GM12801 (cell line): ENCODE results near the gene TPMT.

Source experiments
- CTCF ChIP-seq: IDR thresholded peaks from one replicate; pipeline ENCODE4 v1.5.1; 2011; ENCODE audit warnings: control low read depth; ENCODE audit not compliant: insufficient read length; ENCODE audit errors: extremely low read depth

The TPMT gene

GRCh38 chr6:18122128-18123093 is 32.5 kb downstream of the TPMT start, which contains the start of gene NHLRC1:
Gene NHLRC1 (minus strand): TSS chr6:18122677. CDS start chr6:18122606, 71 bp downstream.
- no peak for TF ChIP-seq CTCF

- TF ChIP-seq CTCF, result no peak
Observed at GRCh38 chr6:18121580-18122127, 33.2 kb downstream of the TPMT start.

GRCh38 chr6:18119236-18119635 is 35.6 kb downstream of the TPMT start:
- TF ChIP-seq CTCF, result no peak

GRCh38 chr6:18118330-18118729 is 36.5 kb downstream of the TPMT start:
- TF ChIP-seq CTCF, result no peak

- no peak for TF ChIP-seq CTCF
Observed at GRCh38 chr6:18117136-18117535, 37.7 kb downstream of the TPMT start.

GRCh38 chr6:18115356-18115755 is 39.5 kb downstream of the TPMT start:
- TF ChIP-seq CTCF, result no peak

- no peak for TF ChIP-seq CTCF
Observed at GRCh38 chr6:18110162-18110561, 44.7 kb downstream of the TPMT start.
